Fibroblast of upper back skin (primary cell): Measurements from ENCODE around the gene SLC13A3.

Experiments
- DNase-seq: peaks from one replicate; pipeline ENCODE4 v3.0.0-alpha.2; 2013

SLC13A3 gene

GRCh38 chr20:46519471-46520068, 131.7 kb downstream of the SLC13A3 start:
- DNase-seq = no peak

- DNase-seq = peak; percentile 67
Measured at GRCh38 chr20:46512943-46513844, 138.1 kb downstream of the SLC13A3 start, which contains the start of gene ZNF334. ZNF334 (minus strand) TSS chr20:46513559; CDS start chr20:46512102, 1,457 bp downstream.

GRCh38 chr20:46509523-46509922, 141.7 kb downstream of the SLC13A3 start:
- DNase-seq = no peak
